ENCODE data around the gene NOTUM.

The NOTUM gene

GRCh38 chr17:81978524-81979298 lies 17.7 kb upstream of the NOTUM start:
- in situ Hi-C loops (cut with HindIII; ENCODE audit: low sequenced_read_pairs): no loop called here

- in situ Hi-C loops (cut with HindIII; ENCODE audit: low sequenced_read_pairs): no loop called here
Observed at GRCh38 chr17:81977211-81977808, 16.3 kb upstream of the NOTUM start, which contains the start of gene ASPSCR1. ASPSCR1 (plus strand) TSS chr17:81977629; CDS start chr17:81977647, 18 bp downstream.

GRCh38 chr17:81976332-81977210 lies 15.6 kb upstream of the NOTUM start:
- in situ Hi-C loops (cut with HindIII; ENCODE audit: low sequenced_read_pairs): no loop called here

- in situ Hi-C loops (cut with HindIII; ENCODE audit: low sequenced_read_pairs): no loop called here
Observed at GRCh38 chr17:81973432-81973831, 12.4 kb upstream of the NOTUM start.

- in situ Hi-C loops (cut with HindIII; ENCODE audit: low sequenced_read_pairs): no loop called here
Observed at GRCh38 chr17:81968850-81969812, 8.1 kb upstream of the NOTUM start.

GRCh38 chr17:81968396-81968745 lies 7.4 kb upstream of the NOTUM start:
- in situ Hi-C loops (cut with HindIII; ENCODE audit: low sequenced_read_pairs): no loop called here

GRCh38 chr17:81967533-81968395 lies 6.8 kb upstream of the NOTUM start:
- in situ Hi-C loops (cut with HindIII; ENCODE audit: low sequenced_read_pairs): no loop called here

- in situ Hi-C loops (cut with HindIII; ENCODE audit: low sequenced_read_pairs): no loop called here
Observed at GRCh38 chr17:81967244-81967532, 6.2 kb upstream of the NOTUM start.

GRCh38 chr17:81966343-81967243 lies 5.6 kb upstream of the NOTUM start:
- in situ Hi-C loops (cut with HindIII; ENCODE audit: low sequenced_read_pairs): no loop called here

- in situ Hi-C loops (cut with HindIII; ENCODE audit: low sequenced_read_pairs): no loop called here
Observed at GRCh38 chr17:81964081-81964849, 3.3 kb upstream of the NOTUM start.

GRCh38 chr17:81962499-81963441 lies 1.8 kb upstream of the NOTUM start:
- in situ Hi-C loops (cut with HindIII; ENCODE audit: low sequenced_read_pairs): no loop called here

- in situ Hi-C loops (cut with HindIII; ENCODE audit: low sequenced_read_pairs): no loop called here
Observed at GRCh38 chr17:81961521-81962498, 823 bp upstream of the NOTUM start.

- in situ Hi-C loops (cut with HindIII; ENCODE audit: low sequenced_read_pairs): no loop called here
Observed at GRCh38 chr17:81960130-81960958, 643 bp downstream of the NOTUM start.

- in situ Hi-C loops (cut with HindIII; ENCODE audit: low sequenced_read_pairs): no loop called here
Observed at GRCh38 chr17:81959362-81960129, 1.4 kb downstream of the NOTUM start.

All from DLD1 (cell line).